Nephron (organoid): ENCODE results near the gene SLC6A11.

Source experiments
- H3K27ac Mint-ChIP-seq, 3 experiments: 2 replicates each; pipeline ENCODE4 v1.8.0; 2020; ENCODE audit warnings: mixed read lengths in 3 of 3, mild to moderate bottlenecking in 2 of 3, moderate library complexity in 1 of 3
- H3K27me3 Mint-ChIP-seq: 2 replicates; pipeline ENCODE4 v1.8.0; 2021; ENCODE audit warnings: low read depth, mild to moderate bottlenecking, moderate library complexity, mixed read lengths
- H3K36me3 Mint-ChIP-seq: 2 replicates; pipeline ENCODE4 v1.8.0; 2020; ENCODE audit warnings: low read depth, mixed read lengths
- H3K4me1 Mint-ChIP-seq: 2 replicates; pipeline ENCODE4 v1.8.0; 2020; ENCODE audit warnings: mixed read lengths
- H3K4me3 Mint-ChIP-seq, 3 experiments: 2 replicates each; pipeline ENCODE4 v1.8.0; 2020; ENCODE audit warnings: mild to moderate bottlenecking in 3 of 3, mixed read lengths in 3 of 3, moderate library complexity in 2 of 3
- H3K9me3 Mint-ChIP-seq: 2 replicates; pipeline ENCODE4 v1.8.0; 2020; ENCODE audit warnings: mixed read lengths
- CTCF ChIP-seq, 3 experiments: fragments of 200-600 bp; sonication (generic); IDR thresholded peaks; one replicate each; pipeline ENCODE4 v1.5.0; 2021; ENCODE audit warnings: antibody characterized with exemption in 3 of 3; ENCODE audit not compliant: unreplicated experiment in 3 of 3

Gene SLC6A11

GRCh38 chr3:10892622-10893021 lies 76.6 kb downstream of the SLC6A11 start:
- H3K27me3 Mint-ChIP-seq: peaks cover 5% of the 10 kb centered on the region
- no peak overlapping the region for H3K27ac Mint-ChIP-seq
- no peak for TF ChIP-seq CTCF (IDR thresholded peaks at IDR 0.05; ENCODE audit: unreplicated experiment in 3 of 3)
- H3K9me3 Mint-ChIP-seq: peaks cover 8% of the 10 kb centered on the region
- H3K36me3 Mint-ChIP-seq: no peaks in the 10 kb centered on the region
- no peaks in the 10 kb centered on the region for H3K4me1 Mint-ChIP-seq
- H3K4me3 Mint-ChIP-seq: no peak overlapping the region

GRCh38 chr3:10901296-10901945 lies 85.4 kb downstream of the SLC6A11 start:
- Mint-ChIP-seq H3K4me1 (no peaks in the 10 kb centered on the region), H3K36me3 (no peaks in the 10 kb centered on the region), H3K27me3 (peaks cover 12% of the 10 kb centered on the region), H3K27ac (peak overlapping the region in 1 of 3 experiments; percentile 48), H3K9me3 (peaks cover 19% of the 10 kb centered on the region), H3K4me3 (no peak overlapping the region)
- TF ChIP-seq CTCF (IDR thresholded peaks at IDR 0.05; ENCODE audit: unreplicated experiment in 3 of 3): no peak

- H3K9me3 Mint-ChIP-seq: peaks cover 42% of the 10 kb centered on the region
- H3K27ac Mint-ChIP-seq: no peak overlapping the region
- H3K27me3 Mint-ChIP-seq: peaks cover 19% of the 10 kb centered on the region
- no peaks in the 10 kb centered on the region for H3K36me3 Mint-ChIP-seq
- no peak overlapping the region for H3K4me3 Mint-ChIP-seq
- no peaks in the 10 kb centered on the region for H3K4me1 Mint-ChIP-seq
- no peak for TF ChIP-seq CTCF (IDR thresholded peaks at IDR 0.05; ENCODE audit: unreplicated experiment in 3 of 3)
These were observed 91.2 kb downstream of the SLC6A11 start for GRCh38 chr3:10907262-10907661.

- Mint-ChIP-seq H3K9me3 (peaks cover 36% of the 10 kb centered on the region), H3K4me3 (no peak overlapping the region), H3K36me3 (no peaks in the 10 kb centered on the region), H3K27me3 (peaks cover 30% of the 10 kb centered on the region), H3K4me1 (no peaks in the 10 kb centered on the region), H3K27ac (no peak overlapping the region)
- no peak for TF ChIP-seq CTCF (IDR thresholded peaks at IDR 0.05; ENCODE audit: unreplicated experiment in 3 of 3)
These were observed 94.3 kb downstream of the SLC6A11 start for GRCh38 chr3:10910367-10910766.

- Mint-ChIP-seq H3K27ac (no peak overlapping the region), H3K4me3 (no peak overlapping the region), H3K27me3 (peaks cover 29% of the 10 kb centered on the region), H3K4me1 (no peaks in the 10 kb centered on the region), H3K9me3 (peaks cover 28% of the 10 kb centered on the region), H3K36me3 (no peaks in the 10 kb centered on the region)
- TF ChIP-seq CTCF (IDR thresholded peaks at IDR 0.05; ENCODE audit: unreplicated experiment in 3 of 3): no peak
These were observed 95.4 kb downstream of the SLC6A11 start for GRCh38 chr3:10911350-10912002.

GRCh38 chr3:10912786-10913185 lies 96.8 kb downstream of the SLC6A11 start:
- H3K9me3 Mint-ChIP-seq: peaks cover 15% of the 10 kb centered on the region
- no peak overlapping the region for H3K27ac Mint-ChIP-seq
- TF ChIP-seq CTCF (IDR thresholded peaks at IDR 0.05; ENCODE audit: unreplicated experiment in 3 of 3): no peak
- H3K4me1 Mint-ChIP-seq: no peaks in the 10 kb centered on the region
- no peaks in the 10 kb centered on the region for H3K36me3 Mint-ChIP-seq
- peaks cover 39% of the 10 kb centered on the region for H3K27me3 Mint-ChIP-seq
- no peak overlapping the region for H3K4me3 Mint-ChIP-seq
